Measurements from ENCODE around the gene ENTPD1. TPM values are rescaled to one million over a fixed set of nuclear protein-coding genes. Genes with fewer than 3 reads are reported as not detected.
"Not testable (repeated sequence)": the region's sequence is repeated elsewhere in the genome, so short reads cannot be mapped to it uniquely, and the experiment has no call there.

Gene ENTPD1
- total RNA-seq, 4 donors from 2014 or later = 7.5 to 39.4 (median 22.2) TPM

- ATAC-seq (ENCODE audit: low FRiP score) (no peak), DNase-seq (ENCODE audit: low spot score) (no peak)
- no peak for TF ChIP-seq CTCF (IDR thresholded peaks at IDR 0.05)
Observed at GRCh38 chr10:95880704-95881103, 124.7 kb downstream of the ENTPD1 start.

- DNase-seq (ENCODE audit: low spot score) (no peak), ATAC-seq (ENCODE audit: low FRiP score) (no peak)
- no peak for TF ChIP-seq CTCF (IDR thresholded peaks at IDR 0.05)
Observed at GRCh38 chr10:95881316-95881715, 125.4 kb downstream of the ENTPD1 start.

GRCh38 chr10:95889830-95890229, 133.9 kb downstream of the ENTPD1 start:
- ATAC-seq (ENCODE audit: low FRiP score) (no peak), DNase-seq (ENCODE audit: low spot score) (no peak)
- no peak for TF ChIP-seq CTCF (IDR thresholded peaks at IDR 0.05)

- DNase-seq (ENCODE audit: low spot score) (no peak), ATAC-seq (ENCODE audit: low FRiP score) (no peak)
- no peak for TF ChIP-seq CTCF (IDR thresholded peaks at IDR 0.05)
Observed at GRCh38 chr10:95896071-95896850, 140.3 kb downstream of the ENTPD1 start.

- ATAC-seq (ENCODE audit: low FRiP score) = not testable (repeated sequence)
Observed at GRCh38 chr10:95905897-95906580, 150.1 kb downstream of the ENTPD1 start.

GRCh38 chr10:95906677-95907455, 150.9 kb downstream of the ENTPD1 start:
- ATAC-seq (ENCODE audit: low FRiP score) = peak; percentile 41
- no peak for TF ChIP-seq CTCF (IDR thresholded peaks at IDR 0.05)
- peak; percentile 24 for DNase-seq (ENCODE audit: low spot score)

More at GRCh38 chr10:95905897-95906580, 150.1 kb downstream of the ENTPD1 start:
- DNase-seq (ENCODE audit: low spot score) = not testable (repeated sequence)

Measured in omental fat pad (tissue), 4 donors.